Activated CD8-positive, alpha-beta T cell treated with anti-CD3 and anti-CD28 coated beads for 36 hours (primary cell): Measurements from ENCODE around the gene KCNQ1OT1. TPM values are rescaled to one million over a fixed set of nuclear protein-coding genes. Genes with fewer than 3 reads are reported as not detected.

Experiments used
- ATAC-seq: fragments of 200-7000 bp; cut with Tn5 transposase; one replicate; pipeline ENCODE4 v1.10.0; 2021; ENCODE audit warnings: mild to moderate bottlenecking, moderate library complexity
- CTCF ChIA-PET: fragments of 350-600 bp; sonication (Branson Sonifier 250); formaldehyde crosslinking; loops from one replicate; lab custom pipeline; 2021; ENCODE audit warnings: antibody characterized with exemption; lab: Charles Lee
- POLR2A ChIA-PET: fragments of 350-600 bp; sonication (Branson Sonifier 250); formaldehyde crosslinking; loops from one replicate; lab custom pipeline; 2021; ENCODE audit warnings: antibody characterized with exemption; lab: Charles Lee
- DNase-seq: peaks from one replicate; pipeline ENCODE4 v3.0.0-alpha.2; 2020
- H3K27ac Mint-ChIP-seq: one replicate; pipeline ENCODE4 v1.8.0; 2021; ENCODE audit warnings: mild to moderate bottlenecking, mixed read lengths
- H3K27me3 Mint-ChIP-seq: one replicate; pipeline ENCODE4 v1.8.0; 2021; ENCODE audit warnings: mixed read lengths
- H3K36me3 Mint-ChIP-seq: one replicate; pipeline ENCODE4 v1.8.0; 2021; ENCODE audit warnings: low read depth, mixed read lengths
- H3K4me1 Mint-ChIP-seq: one replicate; pipeline ENCODE4 v1.8.0; 2021; ENCODE audit warnings: low read depth, mixed read lengths
- H3K4me3 Mint-ChIP-seq: one replicate; pipeline ENCODE4 v1.8.0; 2021; ENCODE audit warnings: mild to moderate bottlenecking, moderate library complexity, mixed read lengths
- H3K9me3 Mint-ChIP-seq: one replicate; pipeline ENCODE4 v1.8.0; 2021; ENCODE audit warnings: mixed read lengths
- CTCF ChIP-seq: fragments of 200-600 bp; IDR thresholded peaks from one replicate; pipeline ENCODE4 v1.8.0; 2022; ENCODE audit warnings: antibody characterized with exemption, mild to moderate bottlenecking
- intact Hi-C: fragments of 100-400 bp; cut with micrococcal nuclease; formaldehyde crosslinking; loops from one replicate; pipeline ENCODE4 v1.10.0; 2022
- total RNA-seq, 2 experiments: library from RNA; stranded (reverse); gene quantifications; one replicate each; pipeline ENCODE4 v1.2.3, GENCODE V29; 2021

The KCNQ1OT1 gene
- total RNA-seq, 2 experiments from 2014 or later, result 0.22 to 0.23 TPM

- intact Hi-C loops, result no loop called here
- Mint-ChIP-seq H3K9me3 (peaks cover 4% of the 10 kb centered on the region), H3K27ac (no peak overlapping the region), H3K4me3 (no peak overlapping the region), H3K36me3 (peaks cover 11% of the 10 kb centered on the region), H3K4me1 (no peaks in the 10 kb centered on the region), H3K27me3 (no peaks in the 10 kb centered on the region)
- DNase-seq (no peak), ATAC-seq (no peak)
- no peak for TF ChIP-seq CTCF
- ChIA-PET POLR2A (no interaction called here), CTCF (no interaction called here)
These were observed 108.0 kb downstream of the KCNQ1OT1 start for GRCh38 chr11:2591805-2592204.

GRCh38 chr11:2590965-2591754, 108.6 kb downstream of the KCNQ1OT1 start:
- TF ChIP-seq CTCF, result no peak
- peaks cover 11% of the 10 kb centered on the region for H3K36me3 Mint-ChIP-seq
- H3K27ac Mint-ChIP-seq, result no peak overlapping the region
- DNase-seq, result no peak
- ChIA-PET POLR2A (no interaction called here), CTCF (no interaction called here)
- intact Hi-C loops, result no loop called here
- no peaks in the 10 kb centered on the region for H3K27me3 Mint-ChIP-seq
- no peaks in the 10 kb centered on the region for H3K4me1 Mint-ChIP-seq
- peaks cover 2% of the 10 kb centered on the region for H3K9me3 Mint-ChIP-seq
- H3K4me3 Mint-ChIP-seq, result no peak overlapping the region
- ATAC-seq, result no peak

- intact Hi-C loops, result no loop called here
- Mint-ChIP-seq H3K9me3 (no peaks in the 10 kb centered on the region), H3K27ac (no peak overlapping the region), H3K27me3 (no peaks in the 10 kb centered on the region), H3K4me3 (no peak overlapping the region), H3K36me3 (peaks cover 9% of the 10 kb centered on the region), H3K4me1 (no peaks in the 10 kb centered on the region)
- DNase-seq, result no peak
- ATAC-seq, result no peak
- CTCF ChIA-PET, result interaction anchor here (1.0 kb wide), 1 partner anchor 170 kb away, joined by 3 read pairs; no protein-coding TSS in a partner anchor
- POLR2A ChIA-PET, result no interaction called here
- no peak for TF ChIP-seq CTCF
These were observed 109.4 kb downstream of the KCNQ1OT1 start for GRCh38 chr11:2590131-2590964.

- intact Hi-C loops, result no loop called here
- CTCF ChIA-PET, result interaction anchor here (1.0 kb wide), 1 partner anchor 169 kb away, joined by 3 read pairs; no protein-coding TSS in a partner anchor
- peaks cover 7% of the 10 kb centered on the region for H3K36me3 Mint-ChIP-seq
These were observed 110.3 kb downstream of the KCNQ1OT1 start for GRCh38 chr11:2589538-2589934.

More at GRCh38 chr11:2589538-2589934, 110.3 kb downstream of the KCNQ1OT1 start:
- Mint-ChIP-seq H3K27ac (no peak overlapping the region), H3K9me3 (no peaks in the 10 kb centered on the region), H3K4me3 (no peak overlapping the region), H3K27me3 (no peaks in the 10 kb centered on the region), H3K4me1 (no peaks in the 10 kb centered on the region)
- POLR2A ChIA-PET, result no interaction called here
- no peak for TF ChIP-seq CTCF
- DNase-seq (no peak), ATAC-seq (no peak)
